ENCODE data around the gene RRP8.
A peak's percentile ranks its signal among the peaks of the same experiment; 100 is the strongest.

DNA sequence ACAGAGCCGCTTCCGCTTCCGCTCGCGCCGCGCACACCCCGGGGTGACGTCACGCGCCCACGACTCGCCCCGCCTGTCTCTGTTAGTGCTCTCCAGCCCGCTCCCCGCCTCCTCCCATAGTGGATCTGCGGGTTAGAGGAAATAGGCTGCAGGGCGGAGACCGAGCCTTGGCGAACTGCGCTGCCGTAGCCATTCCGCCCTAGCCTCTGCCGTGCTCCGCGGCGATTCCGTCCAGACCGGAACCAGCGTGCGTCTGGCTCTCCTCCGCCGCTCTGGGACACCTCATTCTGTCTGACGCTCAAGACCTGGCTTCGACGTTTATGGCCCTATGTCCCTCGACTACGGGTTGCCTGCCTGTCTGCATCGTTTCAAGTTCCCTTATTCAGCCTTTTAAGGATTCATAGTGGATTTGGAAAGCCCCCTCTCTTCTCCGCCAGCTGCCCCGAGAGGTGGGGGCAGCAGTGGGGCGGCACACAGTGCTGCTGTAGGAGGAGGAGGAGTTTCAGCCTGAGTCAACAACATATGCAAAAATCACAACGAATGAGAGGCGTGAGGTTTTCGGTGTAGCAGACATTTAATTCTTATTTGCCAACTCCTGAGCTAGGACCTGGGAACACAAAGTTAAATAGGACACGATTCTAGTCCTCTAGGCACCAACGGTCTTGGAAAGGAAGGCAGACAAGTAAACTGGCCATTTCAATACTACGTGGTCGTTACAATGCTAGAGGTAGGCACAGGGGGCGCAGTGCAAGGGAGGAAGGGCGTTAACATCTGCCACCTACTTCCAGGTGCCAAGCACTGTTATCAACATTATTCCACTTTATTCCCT is 9.0 kb upstream of the RRP8 start, which contains the start of gene TAF10:
- peak in 3 of 4 donors; percentile 72 to 98 (median 93) for TF ChIP-seq POLR2A (IDR thresholded peaks at IDR 0.05)
- TF ChIP-seq, protein P1, sequence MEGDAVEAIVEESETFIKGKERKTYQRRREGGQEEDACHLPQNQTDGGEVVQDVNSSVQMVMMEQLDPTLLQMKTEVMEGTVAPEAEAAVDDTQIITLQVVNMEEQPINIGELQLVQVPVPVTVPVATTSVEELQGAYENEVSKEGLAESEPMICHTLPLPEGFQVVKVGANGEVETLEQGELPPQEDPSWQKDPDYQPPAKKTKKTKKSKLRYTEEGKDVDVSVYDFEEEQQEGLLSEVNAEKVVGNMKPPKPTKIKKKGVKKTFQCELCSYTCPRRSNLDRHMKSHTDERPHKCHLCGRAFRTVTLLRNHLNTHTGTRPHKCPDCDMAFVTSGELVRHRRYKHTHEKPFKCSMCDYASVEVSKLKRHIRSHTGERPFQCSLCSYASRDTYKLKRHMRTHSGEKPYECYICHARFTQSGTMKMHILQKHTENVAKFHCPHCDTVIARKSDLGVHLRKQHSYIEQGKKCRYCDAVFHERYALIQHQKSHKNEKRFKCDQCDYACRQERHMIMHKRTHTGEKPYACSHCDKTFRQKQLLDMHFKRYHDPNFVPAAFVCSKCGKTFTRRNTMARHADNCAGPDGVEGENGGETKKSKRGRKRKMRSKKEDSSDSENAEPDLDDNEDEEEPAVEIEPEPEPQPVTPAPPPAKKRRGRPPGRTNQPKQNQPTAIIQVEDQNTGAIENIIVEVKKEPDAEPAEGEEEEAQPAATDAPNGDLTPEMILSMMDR (IDR thresholded peaks at IDR 0.05), result peak in 5 of 6 experiments; percentile 15 to 60 (median 37)
